Karpas-422 (cell line): Measurements from ENCODE around the gene USP20. TPM values are rescaled to one million over a fixed set of nuclear protein-coding genes. Genes with fewer than 3 reads are reported as not detected.

Source experiments
- DNase-seq: peaks from one replicate; pipeline ENCODE4 v3.0.0-alpha.2; 2015
- H2AFZ ChIP-seq: fragments of 200-600 bp; sonication (generic); 2 replicates; pipeline ENCODE4 v1.6.1; 2014; ENCODE audit warnings: antibody characterized with exemption, low read length, mixed read lengths
- H3K27ac ChIP-seq: fragments of 200-600 bp; sonication (generic); 2 replicates; pipeline ENCODE4 v1.5.1; 2014; ENCODE audit warnings: mild to moderate bottlenecking, low read length, moderate library complexity
- H3K27me3 ChIP-seq: fragments of 200-600 bp; sonication (generic); 2 replicates; pipeline ENCODE4 v1.6.1; 2014; ENCODE audit warnings: low read length, mixed read lengths
- H3K36me3 ChIP-seq: fragments of 200-600 bp; sonication (generic); 2 replicates; pipeline ENCODE4 v1.6.1; 2014; ENCODE audit warnings: low read length, mixed read lengths; ENCODE audit not compliant: insufficient read depth
- H3K4me1 ChIP-seq: fragments of 200-600 bp; sonication (generic); 2 replicates; pipeline ENCODE4 v1.6.1; 2014; ENCODE audit warnings: mild to moderate bottlenecking, low read length, mixed read lengths
- H3K4me2 ChIP-seq: fragments of 200-600 bp; sonication (generic); 2 replicates; pipeline ENCODE4 v1.6.1; 2014; ENCODE audit warnings: low read length, low read depth, mild to moderate bottlenecking; ENCODE audit not compliant: poor library complexity, severe bottlenecking
- H3K4me3 ChIP-seq: fragments of 200-600 bp; sonication (generic); 2 replicates; pipeline ENCODE4 v1.5.1; 2014; ENCODE audit warnings: mild to moderate bottlenecking, antibody characterized with exemption, low read length, mixed read lengths
- H3K79me2 ChIP-seq: fragments of 200-600 bp; sonication (generic); 2 replicates; pipeline ENCODE4 v1.6.1; 2014; ENCODE audit warnings: mild to moderate bottlenecking, low read length, mixed read lengths
- H3K9ac ChIP-seq: fragments of 200-600 bp; sonication (generic); 2 replicates; pipeline ENCODE4 v1.6.0; 2014; ENCODE audit warnings: low read length
- H3K9me2 ChIP-seq: fragments of 200-600 bp; sonication (generic), shearing (Covaris generic); replicated peaks from 2 replicates; pipeline ENCODE4 v1.6.0; 2014; ENCODE audit warnings: mild to moderate bottlenecking, low read length, moderate library complexity; ENCODE audit not compliant: insufficient read depth
- H3K9me3 ChIP-seq: fragments of 300-700, 200-600 bp; sonication (generic); 2 replicates; pipeline ENCODE4 v1.6.1; 2014; ENCODE audit warnings: low read length, mixed read lengths
- H4K20me1 ChIP-seq: fragments of 200-600 bp; sonication (generic); 2 replicates; pipeline ENCODE4 v1.6.1; 2014; ENCODE audit warnings: mild to moderate bottlenecking, antibody characterized with exemption, low read length, low read depth; ENCODE audit not compliant: insufficient read depth
- total RNA-seq: library from RNA; depleted of rRNA; stranded (reverse); fragments of >200 nt; shearing (Covaris generic); gene quantifications from 2 replicates; pipeline ENCODE4 v1.2.3, GENCODE V29; 2014; ENCODE audit warnings: low replicate concordance

USP20 gene
- total RNA-seq, 1 experiment from 2014 or later: 11.7 TPM

DNA sequence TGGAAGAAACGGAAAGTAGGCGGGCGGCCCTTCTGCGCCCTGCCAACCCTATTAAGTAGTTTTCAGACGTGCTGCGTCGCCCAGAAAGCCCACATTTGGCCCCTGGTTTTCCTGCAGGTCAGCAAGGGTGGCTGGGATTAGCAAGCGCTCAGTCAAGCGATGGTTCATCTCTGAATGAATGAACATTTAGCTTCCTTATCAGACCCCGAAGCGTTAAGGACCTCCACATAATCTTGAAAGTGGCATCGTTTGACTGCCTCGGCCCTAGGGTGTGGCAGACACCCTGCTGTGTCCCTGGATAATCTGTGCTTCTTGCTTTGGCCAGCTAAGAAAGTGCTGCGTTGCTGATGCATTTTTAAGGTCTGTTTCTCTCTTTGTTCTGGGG lies 31.6 kb upstream of the USP20 start:
- H3K79me2 ChIP-seq: peaks cover 14% of the 10 kb centered on the region
- H3K4me1 ChIP-seq: peaks cover 9% of the 10 kb centered on the region
- peak overlapping the region; percentile 72 for H3K4me2 ChIP-seq
- H3K9me2 ChIP-seq: no peaks in the 10 kb centered on the region
- H4K20me1 ChIP-seq: no peaks in the 10 kb centered on the region
- H3K9ac ChIP-seq: peak overlapping the region; percentile 77
- peaks cover 3% of the 10 kb centered on the region; the same call in 1 of the 2 replicates for H3K36me3 ChIP-seq
- peak overlapping the region; percentile 79 for H3K4me3 ChIP-seq
- H2AFZ ChIP-seq: peak overlapping the region; percentile 70; the same call in 1 of the 2 replicates
- no peak for DNase-seq
- no peak overlapping the region for H3K27ac ChIP-seq
- no peaks in the 10 kb centered on the region for H3K9me3 ChIP-seq
- no peaks in the 10 kb centered on the region for H3K27me3 ChIP-seq

DNA sequence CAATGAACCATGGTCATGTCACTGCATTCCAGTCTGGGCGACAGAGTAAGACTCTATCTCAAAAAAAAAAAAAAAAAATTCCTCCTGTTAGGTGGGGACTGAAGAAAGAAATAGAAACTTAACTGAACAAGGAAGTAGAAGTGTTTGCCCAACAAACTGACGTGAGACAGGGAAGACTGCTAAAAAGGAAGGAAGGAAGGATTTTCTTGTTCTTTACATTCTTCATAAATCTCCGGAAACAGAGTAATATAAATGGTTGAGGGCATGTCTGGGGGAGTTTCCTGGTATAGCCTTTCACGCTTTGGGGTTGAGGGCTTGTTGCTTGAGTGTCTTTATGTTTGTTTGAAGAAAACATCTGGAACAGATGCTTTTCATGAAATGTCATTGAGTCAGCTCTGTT lies 29.2 kb upstream of the USP20 start:
- Histone ChIP-seq H3K27me3 (no peaks in the 10 kb centered on the region), H3K36me3 (peaks cover 5% of the 10 kb centered on the region; the same call in 1 of the 2 replicates), H3K9me2 (no peaks in the 10 kb centered on the region), H3K27ac (no peak overlapping the region), H3K4me3 (no peak overlapping the region), H3K9ac (no peak overlapping the region), H4K20me1 (0 out of 2 replicates have a peak, but pooled peaks cover 3% of the 10 kb centered on the region), H3K4me1 (peaks cover 9% of the 10 kb centered on the region), H2AFZ (no peak overlapping the region), H3K9me3 (no peaks in the 10 kb centered on the region), H3K4me2 (no peak overlapping the region), H3K79me2 (peaks cover 17% of the 10 kb centered on the region)
- no peak for DNase-seq

DNA sequence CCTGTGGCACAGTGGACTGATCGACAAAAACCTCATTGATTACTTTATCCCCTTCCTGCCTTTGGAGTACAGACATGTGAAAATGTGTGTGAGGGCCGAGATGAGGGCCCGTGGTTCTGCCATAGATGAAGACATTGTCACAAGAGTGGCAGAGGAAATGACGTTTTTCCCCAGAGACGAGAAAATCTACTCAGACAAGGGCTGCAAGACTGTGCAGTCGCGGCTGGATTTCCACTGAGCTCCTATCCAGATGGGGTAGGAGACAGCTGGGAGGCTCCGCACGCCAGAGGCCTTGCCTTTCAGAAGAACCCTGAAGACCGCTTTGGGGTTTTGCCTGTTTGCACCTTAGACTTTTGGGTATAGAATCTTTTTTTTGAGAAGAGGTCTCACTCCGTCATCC lies 25.9 kb upstream of the USP20 start:
- H3K4me3 ChIP-seq: no peak overlapping the region
- no peaks in the 10 kb centered on the region for H3K27me3 ChIP-seq
- H3K36me3 ChIP-seq: peaks cover 21% of the 10 kb centered on the region
- peaks cover 22% of the 10 kb centered on the region for H3K79me2 ChIP-seq
- no peak overlapping the region for H3K4me2 ChIP-seq
- no peaks in the 10 kb centered on the region for H3K9me2 ChIP-seq
- peaks cover 16% of the 10 kb centered on the region for H4K20me1 ChIP-seq
- no peak overlapping the region for H3K9ac ChIP-seq
- H3K9me3 ChIP-seq: no peaks in the 10 kb centered on the region
- peaks cover 2% of the 10 kb centered on the region for H3K4me1 ChIP-seq
- H2AFZ ChIP-seq: no peak overlapping the region
- DNase-seq: no peak
- H3K27ac ChIP-seq: no peak overlapping the region

DNA sequence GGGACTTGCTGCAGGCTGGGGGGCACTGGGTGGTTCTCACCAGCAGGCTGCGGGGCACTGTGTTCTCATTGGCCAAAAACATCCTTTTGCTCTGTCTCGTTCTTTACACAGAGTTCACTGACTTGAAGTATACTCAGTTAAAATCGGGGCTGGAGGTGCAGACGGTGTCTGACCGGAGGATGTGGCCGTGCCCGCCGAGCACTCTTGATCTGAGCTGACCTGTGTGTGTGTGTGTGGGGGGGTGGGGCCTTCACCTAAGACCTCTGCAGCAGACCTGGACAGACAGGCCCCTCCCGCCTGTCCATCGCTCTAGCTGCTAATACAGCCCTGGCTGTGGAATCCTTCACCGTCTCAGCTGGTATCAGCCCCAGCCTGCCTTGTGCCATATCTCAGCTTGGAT lies 25.1 kb upstream of the USP20 start:
- H3K9ac ChIP-seq: no peak overlapping the region
- H3K4me3 ChIP-seq: no peak overlapping the region
- peaks cover 21% of the 10 kb centered on the region for H3K36me3 ChIP-seq
- H3K27me3 ChIP-seq: no peaks in the 10 kb centered on the region
- H3K9me3 ChIP-seq: no peaks in the 10 kb centered on the region
- no peak overlapping the region for H3K27ac ChIP-seq
- peaks cover 16% of the 10 kb centered on the region for H4K20me1 ChIP-seq
- DNase-seq: no peak
- H3K4me2 ChIP-seq: no peak overlapping the region
- H3K4me1 ChIP-seq: no peaks in the 10 kb centered on the region
- no peaks in the 10 kb centered on the region for H3K9me2 ChIP-seq
- H3K79me2 ChIP-seq: peaks cover 21% of the 10 kb centered on the region; the same call in 1 of the 2 replicates
- no peak overlapping the region for H2AFZ ChIP-seq

DNA sequence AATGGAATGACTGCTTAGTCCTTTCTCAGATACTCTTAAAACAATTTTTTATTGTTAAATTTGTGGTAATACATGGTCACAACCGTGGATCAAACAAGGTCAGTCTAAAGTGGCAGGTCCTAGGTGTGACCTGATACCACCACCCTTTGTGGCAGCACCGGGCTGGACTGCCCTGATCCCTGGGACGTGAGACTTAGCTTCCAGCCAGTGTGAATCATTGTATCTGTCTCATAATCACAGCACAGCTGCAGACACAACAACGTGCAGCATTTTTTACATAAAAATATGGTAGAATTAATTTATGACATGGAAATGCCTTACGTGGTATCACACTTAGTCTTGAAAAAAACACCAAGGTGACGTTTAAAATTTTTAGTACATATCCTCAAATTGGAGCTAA lies 24.5 kb upstream of the USP20 start:
- no peaks in the 10 kb centered on the region for H3K9me2 ChIP-seq
- peaks cover 16% of the 10 kb centered on the region for H4K20me1 ChIP-seq
- no peaks in the 10 kb centered on the region for H3K27me3 ChIP-seq
- H3K4me2 ChIP-seq: no peak overlapping the region
- peaks cover 21% of the 10 kb centered on the region for H3K36me3 ChIP-seq
- H3K9me3 ChIP-seq: no peaks in the 10 kb centered on the region
- peaks cover 18% of the 10 kb centered on the region; the same call in 1 of the 2 replicates for H3K79me2 ChIP-seq
- H3K4me3 ChIP-seq: no peak overlapping the region
- H3K9ac ChIP-seq: no peak overlapping the region
- H2AFZ ChIP-seq: no peak overlapping the region
- DNase-seq: no peak
- no peaks in the 10 kb centered on the region for H3K4me1 ChIP-seq
- H3K27ac ChIP-seq: no peak overlapping the region

DNA sequence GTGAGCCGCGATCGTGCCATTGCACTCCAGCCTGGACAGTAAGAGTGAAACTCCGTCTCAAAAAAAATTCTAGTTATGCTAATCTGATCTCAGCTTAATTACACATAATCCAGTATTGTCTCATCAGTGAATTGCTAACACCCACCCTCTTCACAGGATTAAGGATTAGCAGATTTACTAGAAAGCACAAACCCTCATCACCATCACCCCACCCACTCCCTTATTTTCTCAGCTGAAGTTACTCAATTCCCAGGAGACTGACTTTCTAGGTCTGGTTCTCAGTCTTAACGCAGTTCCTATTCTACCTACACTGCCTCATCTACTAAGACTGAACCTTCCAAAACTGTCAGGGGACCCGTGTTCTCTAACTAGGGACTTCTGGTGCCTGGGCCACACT lies 23.3 kb upstream of the USP20 start:
- no peak overlapping the region for H3K9ac ChIP-seq
- H3K4me2 ChIP-seq: no peak overlapping the region
- H3K79me2 ChIP-seq: peaks cover 20% of the 10 kb centered on the region; the same call in 1 of the 2 replicates
- peaks cover 16% of the 10 kb centered on the region for H4K20me1 ChIP-seq
- H2AFZ ChIP-seq: no peak overlapping the region
- no peaks in the 10 kb centered on the region for H3K27me3 ChIP-seq
- no peaks in the 10 kb centered on the region for H3K9me3 ChIP-seq
- no peaks in the 10 kb centered on the region for H3K4me1 ChIP-seq
- peaks cover 30% of the 10 kb centered on the region for H3K36me3 ChIP-seq
- peak; percentile 68 for DNase-seq
- H3K27ac ChIP-seq: no peak overlapping the region
- H3K4me3 ChIP-seq: no peak overlapping the region
- no peaks in the 10 kb centered on the region for H3K9me2 ChIP-seq

DNA sequence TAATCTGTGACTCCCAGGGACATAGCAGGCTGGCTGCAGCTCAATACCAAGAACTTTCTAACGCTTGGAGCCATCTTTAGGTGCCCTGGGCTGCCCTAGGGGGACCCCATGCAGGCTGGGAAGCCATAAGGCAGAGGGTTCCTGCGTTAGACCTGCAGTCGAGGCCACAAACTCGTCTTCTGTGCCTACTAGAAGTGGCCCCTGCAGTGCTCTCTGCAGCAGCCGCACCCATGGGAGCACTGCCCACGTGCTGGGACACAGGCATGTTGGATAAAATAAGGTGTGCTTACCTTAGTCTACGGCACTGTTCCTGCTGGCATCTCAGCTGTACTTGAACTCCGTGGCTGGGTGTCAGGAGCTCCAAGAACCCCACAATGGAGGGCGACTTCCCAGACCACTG lies 22.9 kb upstream of the USP20 start:
- no peak overlapping the region for H2AFZ ChIP-seq
- H3K79me2 ChIP-seq: peaks cover 20% of the 10 kb centered on the region; the same call in 1 of the 2 replicates
- H3K4me3 ChIP-seq: no peak overlapping the region
- H4K20me1 ChIP-seq: peaks cover 16% of the 10 kb centered on the region
- no peaks in the 10 kb centered on the region for H3K9me2 ChIP-seq
- no peak for DNase-seq
- no peaks in the 10 kb centered on the region for H3K9me3 ChIP-seq
- H3K4me1 ChIP-seq: no peaks in the 10 kb centered on the region
- peaks cover 32% of the 10 kb centered on the region for H3K36me3 ChIP-seq
- no peaks in the 10 kb centered on the region for H3K27me3 ChIP-seq
- no peak overlapping the region for H3K4me2 ChIP-seq
- H3K27ac ChIP-seq: no peak overlapping the region
- no peak overlapping the region for H3K9ac ChIP-seq

DNA sequence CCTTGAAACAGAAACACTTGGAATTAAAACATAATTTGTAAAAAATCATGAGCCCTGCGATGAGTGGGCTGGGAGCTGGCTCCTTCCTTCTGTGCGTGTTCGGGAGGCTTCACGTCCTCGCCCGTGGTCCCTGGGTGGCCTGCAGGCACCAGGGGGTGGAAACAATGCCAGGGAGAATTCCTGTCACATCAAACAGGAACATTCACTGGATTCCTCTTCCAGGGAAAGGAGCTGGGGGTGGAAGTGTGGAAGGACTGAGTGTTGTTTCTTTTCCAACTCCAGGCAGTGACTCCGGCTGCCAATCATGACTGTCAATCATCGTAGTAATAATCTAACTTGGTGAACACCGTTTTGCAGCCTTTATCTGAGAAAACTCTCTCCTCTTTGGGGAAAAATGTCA lies 21.6 kb upstream of the USP20 start:
- peaks cover 20% of the 10 kb centered on the region; the same call in 1 of the 2 replicates for H3K79me2 ChIP-seq

More for the DNA sequence above, 21.6 kb upstream of the USP20 start:
- Histone ChIP-seq H3K4me2 (no peak overlapping the region), H2AFZ (no peak overlapping the region), H4K20me1 (peaks cover 20% of the 10 kb centered on the region), H3K4me3 (no peak overlapping the region), H3K27ac (no peak overlapping the region), H3K4me1 (no peaks in the 10 kb centered on the region), H3K36me3 (peaks cover 29% of the 10 kb centered on the region), H3K9me2 (no peaks in the 10 kb centered on the region), H3K9me3 (no peaks in the 10 kb centered on the region), H3K27me3 (no peaks in the 10 kb centered on the region), H3K9ac (no peak overlapping the region)
- DNase-seq: no peak
